Measurements from ENCODE around the gene SAMSN1.

- TF ChIP-seq, protein P1, sequence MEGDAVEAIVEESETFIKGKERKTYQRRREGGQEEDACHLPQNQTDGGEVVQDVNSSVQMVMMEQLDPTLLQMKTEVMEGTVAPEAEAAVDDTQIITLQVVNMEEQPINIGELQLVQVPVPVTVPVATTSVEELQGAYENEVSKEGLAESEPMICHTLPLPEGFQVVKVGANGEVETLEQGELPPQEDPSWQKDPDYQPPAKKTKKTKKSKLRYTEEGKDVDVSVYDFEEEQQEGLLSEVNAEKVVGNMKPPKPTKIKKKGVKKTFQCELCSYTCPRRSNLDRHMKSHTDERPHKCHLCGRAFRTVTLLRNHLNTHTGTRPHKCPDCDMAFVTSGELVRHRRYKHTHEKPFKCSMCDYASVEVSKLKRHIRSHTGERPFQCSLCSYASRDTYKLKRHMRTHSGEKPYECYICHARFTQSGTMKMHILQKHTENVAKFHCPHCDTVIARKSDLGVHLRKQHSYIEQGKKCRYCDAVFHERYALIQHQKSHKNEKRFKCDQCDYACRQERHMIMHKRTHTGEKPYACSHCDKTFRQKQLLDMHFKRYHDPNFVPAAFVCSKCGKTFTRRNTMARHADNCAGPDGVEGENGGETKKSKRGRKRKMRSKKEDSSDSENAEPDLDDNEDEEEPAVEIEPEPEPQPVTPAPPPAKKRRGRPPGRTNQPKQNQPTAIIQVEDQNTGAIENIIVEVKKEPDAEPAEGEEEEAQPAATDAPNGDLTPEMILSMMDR (IDR thresholded peaks at IDR 0.05; ENCODE audit: low read length), result no peak
- TF ChIP-seq EZH2 (IDR thresholded peaks at IDR 0.05; ENCODE audit: borderline replicate concordance, low read length), result no peak
Measured at GRCh38 chr21:14435423-14435822, 110.7 kb downstream of the SAMSN1 start.

Measured in OCI-LY1 (cell line).